Right lobe of liver (tissue), 6 donors: ENCODE results near the gene GRIN3A. TPM values are rescaled to one million over a fixed set of nuclear protein-coding genes. Genes with fewer than 3 reads are reported as not detected.

ENCODE experiments used
- ATAC-seq, 4 donors: fragments of 200-7000 bp; cut with Tn5 transposase; one replicate each; pipeline ENCODE4 v1.9.1; 2020; ENCODE audit warnings: mild to moderate bottlenecking in 4 of 4, moderate library complexity in 4 of 4
- DNase-seq, 3 donors: peaks; one replicate each; pipeline ENCODE4 v3.0.0-alpha.2; 2020
- H3K27ac ChIP-seq, 3 donors: fragments of 200-600 bp; one replicate each; pipeline ENCODE4 v1.8.0; 2022
- H3K27me3 ChIP-seq, 2 donors: fragments of 200-600 bp; one replicate each; pipeline ENCODE4 v1.8.0; 2022
- H3K36me3 ChIP-seq, 4 donors: fragments of 200-600 bp; sonication (generic) in 1 of 4; one replicate each; pipeline versions ENCODE4 v1.5.1 to v1.8.0; 2017 to 2022; ENCODE audit warnings: control low read depth in 1 of 4
- H3K4me1 ChIP-seq, 4 donors: fragments of 200-600 bp; sonication (generic) in 1 of 4; one replicate each; pipeline versions ENCODE4 v1.5.1 to v1.8.0; 2017 to 2022; ENCODE audit warnings: control low read depth in 1 of 4
- H3K4me3 ChIP-seq, 3 donors: fragments of 200-600 bp; one replicate each; pipeline ENCODE4 v1.8.0; 2022
- H3K9me3 ChIP-seq, 4 donors: fragments of 200-600 bp; sonication (generic) in 1 of 4; one replicate each; pipeline versions ENCODE4 v1.5.1 to v1.8.0; 2017 to 2022; ENCODE audit warnings: control low read depth in 1 of 4
- CTCF ChIP-seq, 4 donors: fragments of 200-600 bp in 3 of 4; fragments of 450-650 bp in 1 of 4; IDR thresholded peaks; one replicate each; pipeline versions ENCODE4 v1.5.1 to v1.8.0; 2016 to 2022; ENCODE audit warnings: antibody characterized with exemption in 4 of 4, mild to moderate bottlenecking in 2 of 4
- POLR2A ChIP-seq: fragments of 450-650 bp; IDR thresholded peaks from one replicate; pipeline ENCODE4 v1.6.1; 2017; ENCODE audit warnings: antibody characterized with exemption, mild to moderate bottlenecking
- WGBS: methylation state at CpG from one replicate; pipeline ENCODE4 v1.1.6; 2018; ENCODE audit warnings: low coverage, low lambda C conversion rate; ENCODE audit not compliant: insufficient coverage; ENCODE audit errors: missing lambda C conversion rate; 5-methylcytosine and 5-hydroxymethylcytosine counted together
- intact Hi-C, 2 donors: fragments of 100-400 bp; cut with DNase I; formaldehyde crosslinking; loops; one replicate each; pipeline versions ENCODE4 v1.11.2 to v1.14.1; 2022
- total RNA-seq, 6 experiments: library from RNA; depleted of rRNA in 2 of 6; stranded (reverse); fragments of >200 nt in 2 of 6; fragmentation: NEBNext Ultra II Directional in 3 of 6; extraction: Animal tissue kit (Norgen Biotek cat#: 25700) in 3 of 6; gene quantifications; one replicate each; pipeline versions ENCODE4 v1.1.0 to v1.2.4, GENCODE V29; 2016 to 2023
- donor health status: DM: no; HTN: yes; CAD: no.
- donor health status: DM: no; HTN: no; CAD: no.
- donor health status: DM: no; HTN: no; CAD: no.
- donor health status: DM: no; HTN: yes; CAD: no.
- donor health status: DM: no; HTN: yes; CAD: no.

Gene GRIN3A
- total RNA-seq, 6 experiments from 2014 or later, result 0.05 to 0.44 (median 0.09) TPM; not detected in 1

DNA sequence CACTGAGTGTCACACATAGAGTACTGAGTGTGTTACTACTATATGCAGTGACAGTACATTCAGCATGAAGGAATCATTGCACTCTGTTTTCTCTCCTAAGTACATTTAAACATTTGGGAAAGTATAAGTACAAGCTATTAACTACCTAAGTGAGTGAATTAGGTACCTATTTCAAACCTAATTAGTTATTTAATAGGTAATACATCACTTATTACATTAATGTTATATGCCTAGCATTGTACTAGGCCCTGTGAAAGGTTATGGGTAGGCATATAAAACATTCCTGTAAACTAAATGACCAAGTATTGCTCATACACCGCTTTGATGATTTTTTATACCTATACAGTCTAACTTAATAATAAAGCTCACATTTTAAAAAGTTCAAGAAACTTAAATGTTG lies 118.0 kb downstream of the GRIN3A start:
- no peaks in the 10 kb centered on the region for H3K36me3 ChIP-seq
- WGBS, result 89% methylated on average over 1 of the region's 1 CpG
- no peaks in the 10 kb centered on the region for H3K4me1 ChIP-seq
- ATAC-seq (no peak), DNase-seq (no peak)
- TF ChIP-seq CTCF (IDR thresholded peaks at IDR 0.05), result no peak
- no peak for TF ChIP-seq POLR2A
- no peak overlapping the region for H3K27ac ChIP-seq
- intact Hi-C loops, result no loop called here
- no peaks in the 10 kb centered on the region for H3K27me3 ChIP-seq
- no peaks in the 10 kb centered on the region for H3K9me3 ChIP-seq
- no peak overlapping the region for H3K4me3 ChIP-seq

- ATAC-seq (no peak), DNase-seq (no peak)
- intact Hi-C loops, result no loop called here
- Histone ChIP-seq H3K36me3 (no peaks in the 10 kb centered on the region), H3K27ac (no peak overlapping the region), H3K4me3 (no peak overlapping the region), H3K9me3 (no peaks in the 10 kb centered on the region), H3K4me1 (no peaks in the 10 kb centered on the region), H3K27me3 (no peaks in the 10 kb centered on the region)
- TF ChIP-seq POLR2A (no peak), CTCF (IDR thresholded peaks at IDR 0.05) (no peak)
These were observed 119.7 kb downstream of the GRIN3A start for GRCh38 chr9:101618698-101619097.

DNA sequence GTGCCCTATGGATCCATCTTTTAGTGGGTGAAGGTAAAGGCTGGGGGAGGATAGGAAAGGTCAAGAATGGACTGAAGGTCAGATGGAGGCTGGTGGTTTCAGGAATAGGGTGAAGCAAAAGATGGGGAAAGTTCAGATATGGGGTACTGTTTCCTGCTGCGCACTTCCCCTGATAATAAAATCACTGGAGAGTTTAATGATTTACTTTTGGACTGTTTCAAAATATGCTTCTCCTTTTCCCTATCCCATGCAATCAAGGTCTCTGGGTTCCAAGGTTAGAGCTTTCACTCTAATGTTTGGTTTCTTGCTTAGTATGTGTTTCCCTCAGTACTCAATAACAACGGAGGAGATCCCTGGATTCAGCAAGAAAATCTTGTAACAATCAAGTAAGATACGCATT lies 132.9 kb downstream of the GRIN3A start:
- no peak for TF ChIP-seq POLR2A
- no peak for TF ChIP-seq CTCF (IDR thresholded peaks at IDR 0.05)
- no peaks in the 10 kb centered on the region for H3K27me3 ChIP-seq
- DNase-seq, result no peak
- intact Hi-C loops, result loop anchor here in 1 of 2 donors (10.0 kb wide), 1 partner anchor 119 kb away; no protein-coding TSS in a partner anchor
- WGBS, result 24% methylated on average over 3 of the region's 3 CpGs
- H3K4me3 ChIP-seq, result peak overlapping the region; percentile 13 to 39 (median 30)
- peak overlapping the region in 2 of 3 donors; percentile 69 to 75 for H3K27ac ChIP-seq
- H3K36me3 ChIP-seq, result no peaks in the 10 kb centered on the region
- ATAC-seq, result peak; percentile 79 to 89 (median 84)
- no peaks in the 10 kb centered on the region for H3K9me3 ChIP-seq
- H3K4me1 ChIP-seq, result peaks cover 0 to 27% (median 0%) of the 10 kb centered on the region in 4 donors

DNA sequence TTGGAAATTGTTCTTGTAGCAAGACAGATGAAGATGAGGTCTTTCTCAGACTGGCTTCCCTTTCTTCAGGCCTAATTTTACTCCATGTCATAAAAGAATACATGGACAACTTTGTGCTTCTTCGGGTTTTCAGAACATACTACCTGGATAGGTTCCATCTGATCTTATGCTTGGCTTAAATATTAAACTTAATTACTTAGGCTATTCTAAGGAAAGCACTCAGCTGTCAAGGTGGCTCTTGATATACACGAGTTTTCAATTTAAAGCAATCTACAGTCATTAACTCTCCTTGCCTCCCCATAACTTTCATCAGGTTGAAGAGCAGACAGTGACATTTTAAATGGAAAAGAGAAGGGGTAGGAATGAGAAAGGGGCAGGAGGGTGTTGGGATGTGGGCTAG lies 134.2 kb downstream of the GRIN3A start:
- no peaks in the 10 kb centered on the region for H3K9me3 ChIP-seq
- no peak for DNase-seq
- H3K27me3 ChIP-seq, result no peaks in the 10 kb centered on the region
- H3K36me3 ChIP-seq, result no peaks in the 10 kb centered on the region
- WGBS, result 61% methylated on average over 2 of the region's 2 CpGs
- TF ChIP-seq CTCF (IDR thresholded peaks at IDR 0.05) (no peak), POLR2A (no peak)
- intact Hi-C loops, result loop anchor here in 1 of 2 donors (10.0 kb wide), 1 partner anchor 121 kb away; no protein-coding TSS in a partner anchor
- peaks cover 0 to 27% (median 0%) of the 10 kb centered on the region in 4 donors for H3K4me1 ChIP-seq
- H3K27ac ChIP-seq, result no peak overlapping the region
- ATAC-seq, result no peak
- no peak overlapping the region for H3K4me3 ChIP-seq
